Brain microvascular endothelial cell (primary cell): ENCODE results near the gene IGSF9B.

Experiments
- DNase-seq: peaks from one replicate; pipeline ENCODE4 v3.0.0-alpha.2; 2020
- H3K27ac ChIP-seq: fragments of 250-450 bp; sonication (Bioruptor Pico); 2 replicates; pipeline ENCODE4 v1.5.1; 2020; ENCODE audit warnings: mild to moderate bottlenecking, moderate library complexity
- H3K27me3 ChIP-seq: fragments of 250-450 bp; sonication (Bioruptor Pico); replicated peaks from 2 replicates; pipeline ENCODE4 v1.5.1; 2020; ENCODE audit warnings: mild to moderate bottlenecking
- H3K36me3 ChIP-seq: fragments of 250-450 bp; sonication (Bioruptor Pico); replicated peaks from 2 replicates; pipeline ENCODE4 v1.5.1; 2020; ENCODE audit warnings: mild to moderate bottlenecking
- H3K4me3 ChIP-seq: 2 replicates; pipeline ENCODE4 v1.5.1; 2011; ENCODE audit warnings: low read depth, mild to moderate bottlenecking, control low read depth, low read length, moderate library complexity
- CTCF ChIP-seq: IDR thresholded peaks from 2 replicates; pipeline ENCODE4 v1.5.1; 2011; ENCODE audit warnings: low read depth, mild to moderate bottlenecking, moderate library complexity, low read length, control low read depth, inconsistent platforms; ENCODE audit errors: missing control alignments
- in situ Hi-C: cut with HindIII; loops from 2 replicates; pipeline ENCODE4 v1.10.0; 2017; ENCODE audit warnings: low sequenced_read_pairs, low pct_ligation_motif_present

The IGSF9B gene

DNA sequence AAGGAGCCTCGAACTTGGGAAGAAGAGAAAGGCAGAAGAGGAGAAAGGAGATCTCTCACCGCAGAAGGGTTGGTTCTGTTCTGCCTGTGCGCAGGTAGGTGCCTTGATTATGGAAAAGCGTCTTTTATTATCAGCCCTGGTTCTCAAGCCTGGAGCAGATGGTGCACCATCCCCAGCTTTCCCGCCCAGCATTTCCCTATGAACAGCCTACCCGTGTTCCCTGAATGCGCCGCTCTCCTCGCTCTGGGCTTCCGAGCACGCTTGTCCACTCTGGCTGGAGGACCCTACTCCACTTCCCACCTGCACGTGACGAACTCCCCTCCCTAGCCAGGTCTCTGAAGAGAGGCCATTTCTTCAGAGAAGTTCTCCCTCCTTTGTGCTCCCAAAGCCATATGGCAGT is 15.2 kb downstream of the IGSF9B start:
- in situ Hi-C loops: no loop called here
- no peak for TF ChIP-seq CTCF

GRCh38 chr11:133940034-133940433 is 16.7 kb downstream of the IGSF9B start:
- no peaks in the 10 kb centered on the region for H3K36me3 ChIP-seq
- in situ Hi-C loops: no loop called here

More for the DNA sequence above, 15.2 kb downstream of the IGSF9B start:
- no peak overlapping the region for H3K27ac ChIP-seq
- no peaks in the 10 kb centered on the region for H3K27me3 ChIP-seq
- no peaks in the 10 kb centered on the region for H3K36me3 ChIP-seq
- no peak for DNase-seq
- no peak overlapping the region for H3K4me3 ChIP-seq

GRCh38 chr11:133939558-133939957 is 17.2 kb downstream of the IGSF9B start:
- Histone ChIP-seq H3K36me3 (no peaks in the 10 kb centered on the region), H3K4me3 (no peak overlapping the region), H3K27me3 (no peaks in the 10 kb centered on the region), H3K27ac (no peak overlapping the region)
- in situ Hi-C loops: no loop called here
- no peak for TF ChIP-seq CTCF
- DNase-seq: no peak

More at GRCh38 chr11:133940034-133940433, 16.7 kb downstream of the IGSF9B start:
- no peak overlapping the region for H3K27ac ChIP-seq
- no peak for TF ChIP-seq CTCF
- no peak overlapping the region for H3K4me3 ChIP-seq
- no peaks in the 10 kb centered on the region for H3K27me3 ChIP-seq
- DNase-seq: no peak

GRCh38 chr11:133938166-133938565 is 18.6 kb downstream of the IGSF9B start:
- Histone ChIP-seq H3K27me3 (no peaks in the 10 kb centered on the region), H3K36me3 (no peaks in the 10 kb centered on the region), H3K4me3 (no peak overlapping the region), H3K27ac (no peak overlapping the region)
- no peak for TF ChIP-seq CTCF
- in situ Hi-C loops: no loop called here
- DNase-seq: no peak

DNA sequence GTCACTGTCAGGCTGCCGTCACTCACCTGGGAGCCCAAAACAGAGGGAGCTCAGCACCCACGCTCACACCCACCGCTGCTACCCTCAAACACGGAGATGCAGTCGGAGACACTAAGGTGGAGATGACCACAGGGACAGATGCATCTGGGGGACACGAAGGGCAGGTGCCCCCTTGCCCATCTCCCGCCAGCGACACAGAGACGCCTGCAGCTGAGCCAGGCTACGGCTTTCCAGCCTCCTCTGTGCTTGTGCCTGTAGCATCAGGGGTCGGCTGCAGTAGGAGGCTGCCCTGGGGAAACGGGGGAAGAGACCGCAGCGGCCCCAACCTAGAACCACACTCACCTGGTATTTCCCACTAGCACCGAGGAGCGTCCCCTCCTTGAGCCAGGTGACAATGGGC is 19.3 kb downstream of the IGSF9B start:
- TF ChIP-seq CTCF: no peak
- Histone ChIP-seq H3K27me3 (no peaks in the 10 kb centered on the region), H3K27ac (no peak overlapping the region), H3K4me3 (no peak overlapping the region), H3K36me3 (no peaks in the 10 kb centered on the region)
- in situ Hi-C loops: no loop called here
- no peak for DNase-seq

DNA sequence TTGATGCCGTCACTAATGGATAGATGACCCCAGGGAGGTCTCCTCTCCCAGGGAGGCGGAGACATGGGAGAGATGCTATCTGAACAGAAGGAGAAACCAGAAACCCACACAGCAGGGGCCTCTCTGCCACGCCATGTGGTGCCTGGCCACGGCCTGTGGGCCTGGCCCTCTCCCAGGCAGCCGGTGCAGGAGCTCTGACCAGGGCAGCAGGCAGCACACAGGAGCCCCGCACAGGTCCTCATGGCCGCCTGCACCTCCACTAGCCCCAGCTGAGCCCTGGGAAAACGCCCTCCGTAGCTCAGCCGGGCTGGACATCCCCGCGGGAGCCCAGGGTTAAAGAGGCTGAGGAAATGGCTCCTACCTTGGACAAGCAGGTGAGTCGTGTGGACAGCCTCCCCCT is 19.8 kb downstream of the IGSF9B start:
- TF ChIP-seq CTCF: no peak
- DNase-seq: no peak
- in situ Hi-C loops: no loop called here
- Histone ChIP-seq H3K27me3 (no peaks in the 10 kb centered on the region), H3K36me3 (no peaks in the 10 kb centered on the region), H3K4me3 (no peak overlapping the region), H3K27ac (no peak overlapping the region)
